CD4-positive, alpha-beta memory T cell (primary cell): ENCODE measurements around the gene GPC5. TPM values are rescaled to one million over a fixed set of nuclear protein-coding genes. Genes with fewer than 3 reads are reported as not detected.

ENCODE experiments used
- CTCF ChIA-PET: fragments of 350-600 bp; sonication (Branson Sonifier 250); formaldehyde crosslinking; loops from one replicate; lab custom pipeline; 2021; ENCODE audit warnings: inconsistent platforms; ENCODE audit not compliant: partially characterized antibody; lab: Charles Lee
- POLR2A ChIA-PET: fragments of 350-600 bp; sonication (Branson Sonifier 250); formaldehyde crosslinking; loops from one replicate; lab custom pipeline; 2021; ENCODE audit not compliant: partially characterized antibody; lab: Charles Lee
- DNase-seq, 5 donors: peaks; one replicate each; pipeline versions ENCODE4 v3.0.0 to v3.0.0-alpha.2; 2020 to 2022; ENCODE audit warnings: mixed read lengths in 1 of 5
- H3K27ac ChIP-seq: one replicate; pipeline ENCODE4 v1.7.0; 2013; ENCODE audit warnings: low read depth, low read length
- H3K27me3 ChIP-seq: 2 replicates; pipeline ENCODE4 v1.7.0; 2013; ENCODE audit warnings: mild to moderate bottlenecking, low read length, moderate library complexity; ENCODE audit not compliant: insufficient read depth
- H3K36me3 ChIP-seq: 2 replicates; pipeline ENCODE4 v1.7.0; 2013; ENCODE audit warnings: mild to moderate bottlenecking, low read length, moderate library complexity; ENCODE audit not compliant: insufficient read depth
- H3K4me1 ChIP-seq: 2 replicates; pipeline ENCODE4 v1.7.0; 2013; ENCODE audit warnings: mild to moderate bottlenecking, low read length, moderate library complexity; ENCODE audit not compliant: insufficient read depth
- H3K4me3 ChIP-seq, 2 donors: one replicate each; pipeline ENCODE4 v1.7.0; 2013; ENCODE audit warnings: low read length in 2 of 2, mild to moderate bottlenecking in 1 of 2
- H3K9me3 ChIP-seq, 2 donors: one replicate each; pipeline ENCODE4 v1.7.0; 2013; ENCODE audit warnings: low read length in 2 of 2, control low read depth in 1 of 2; ENCODE audit not compliant: control insufficient read depth in 1 of 2
- H3K27ac Mint-ChIP-seq, 7 donors: one replicate each; pipeline ENCODE4 v1.8.0; 2020 to 2021; ENCODE audit warnings: mixed read lengths in 7 of 7, mild to moderate bottlenecking in 6 of 7, inconsistent platforms in 3 of 7, moderate library complexity in 3 of 7
- H3K27me3 Mint-ChIP-seq, 2 donors: one replicate each; pipeline ENCODE4 v1.8.0; 2020 to 2021; ENCODE audit warnings: mixed read lengths in 2 of 2
- H3K36me3 Mint-ChIP-seq, 2 donors: one replicate each; pipeline ENCODE4 v1.8.0; 2020 to 2021; ENCODE audit warnings: mixed read lengths in 2 of 2, inconsistent platforms in 1 of 2, mild to moderate bottlenecking in 1 of 2
- H3K4me1 Mint-ChIP-seq, 4 donors: one replicate each; pipeline ENCODE4 v1.8.0; 2020 to 2021; ENCODE audit warnings: mixed read lengths in 4 of 4, mild to moderate bottlenecking in 1 of 4
- H3K4me3 Mint-ChIP-seq, 8 donors: one replicate each; pipeline ENCODE4 v1.8.0; 2020 to 2021; ENCODE audit warnings: mixed read lengths in 8 of 8, mild to moderate bottlenecking in 7 of 8, moderate library complexity in 6 of 8, inconsistent platforms in 3 of 8
- H3K9me3 Mint-ChIP-seq, 8 donors: one replicate each; pipeline ENCODE4 v1.8.0; 2020 to 2021; ENCODE audit warnings: mixed read lengths in 8 of 8, mild to moderate bottlenecking in 5 of 8, inconsistent platforms in 3 of 8, moderate library complexity in 1 of 8
- intact Hi-C: fragments of 100-400 bp; cut with micrococcal nuclease; formaldehyde crosslinking; loops from one replicate; pipeline ENCODE4 v1.15.1; 2023
- polyA plus RNA-seq, 2 donors: library from polyadenylated mRNA; unstranded; fragments of 300-500 nt; fragmentation: Illumina TruSeq; gene quantifications; one replicate each; pipeline ENCODE4 v1.2.3, GENCODE V29; 2021
- total RNA-seq, 2 experiments: library from RNA; stranded (reverse); gene quantifications; one replicate each; pipeline ENCODE4 v1.2.3, GENCODE V29; 2021

GPC5 gene
- total and polyA plus RNA-seq, 4 experiments from 2014 or later, result 0.14 TPM; not detected in 3

- Histone ChIP-seq H3K27me3 (no peaks in the 10 kb centered on the region), H3K27ac (no peak overlapping the region), H3K4me1 (no peaks in the 10 kb centered on the region), H3K36me3 (no peaks in the 10 kb centered on the region), H3K9me3 (no peaks in the 10 kb centered on the region), H3K4me3 (no peak overlapping the region)
- Mint-ChIP-seq H3K4me3 (no peak overlapping the region), H3K27ac (no peak overlapping the region), H3K9me3 (peaks cover 0 to 7% (median 0%) of the 10 kb centered on the region in 8 donors), H3K4me1 (no peaks in the 10 kb centered on the region), H3K36me3 (no peaks in the 10 kb centered on the region), H3K27me3 (no peaks in the 10 kb centered on the region)
- intact Hi-C loops, result no loop called here
- no peak for DNase-seq
- CTCF ChIA-PET, result no interaction called here
- POLR2A ChIA-PET, result no interaction called here
Observed at GRCh38 chr13:91948736-91949135, 550.3 kb downstream of the GPC5 start.

GRCh38 chr13:91950803-91951202 is 552.4 kb downstream of the GPC5 start:
- Histone ChIP-seq H3K9me3 (no peaks in the 10 kb centered on the region), H3K27ac (no peak overlapping the region), H3K36me3 (no peaks in the 10 kb centered on the region), H3K4me3 (no peak overlapping the region), H3K27me3 (no peaks in the 10 kb centered on the region), H3K4me1 (no peaks in the 10 kb centered on the region)
- intact Hi-C loops, result no loop called here
- Mint-ChIP-seq H3K27me3 (no peaks in the 10 kb centered on the region), H3K36me3 (no peaks in the 10 kb centered on the region), H3K9me3 (peaks cover 0 to 11% (median 0%) of the 10 kb centered on the region in 8 donors), H3K4me3 (no peak overlapping the region), H3K4me1 (no peaks in the 10 kb centered on the region), H3K27ac (no peak overlapping the region)
- ChIA-PET CTCF (no interaction called here), POLR2A (no interaction called here)
- no peak for DNase-seq

GRCh38 chr13:91955546-91956355 is 557.3 kb downstream of the GPC5 start:
- POLR2A ChIA-PET, result no interaction called here
- H3K27me3 Mint-ChIP-seq, result no peaks in the 10 kb centered on the region

GRCh38 chr13:91960947-91961346 is 562.5 kb downstream of the GPC5 start:
- H3K27me3 Mint-ChIP-seq, result no peaks in the 10 kb centered on the region
- POLR2A ChIA-PET, result no interaction called here

More at GRCh38 chr13:91955546-91956355, 557.3 kb downstream of the GPC5 start:
- H3K4me3 ChIP-seq, result no peak overlapping the region
- H3K4me1 ChIP-seq, result no peaks in the 10 kb centered on the region
- no peaks in the 10 kb centered on the region for H3K9me3 ChIP-seq
- Mint-ChIP-seq H3K4me3 (no peak overlapping the region), H3K4me1 (no peaks in the 10 kb centered on the region), H3K36me3 (no peaks in the 10 kb centered on the region), H3K9me3 (peaks cover 0 to 9% (median 4%) of the 10 kb centered on the region in 8 donors), H3K27ac (no peak overlapping the region)
- H3K36me3 ChIP-seq, result no peaks in the 10 kb centered on the region
- intact Hi-C loops, result no loop called here
- CTCF ChIA-PET, result no interaction called here
- peak in 1 of 5 donors; percentile 36 for DNase-seq
- no peak overlapping the region for H3K27ac ChIP-seq
- no peaks in the 10 kb centered on the region for H3K27me3 ChIP-seq

GRCh38 chr13:91962946-91963345 is 564.5 kb downstream of the GPC5 start:
- H3K4me3 Mint-ChIP-seq, result no peak overlapping the region
- no peaks in the 10 kb centered on the region for H3K4me1 Mint-ChIP-seq
- no peak overlapping the region for H3K27ac Mint-ChIP-seq
- Histone ChIP-seq H3K4me1 (no peaks in the 10 kb centered on the region), H3K36me3 (no peaks in the 10 kb centered on the region), H3K27me3 (no peaks in the 10 kb centered on the region), H3K27ac (no peak overlapping the region), H3K4me3 (no peak overlapping the region), H3K9me3 (no peaks in the 10 kb centered on the region)
- no peak for DNase-seq
- H3K36me3 Mint-ChIP-seq, result no peaks in the 10 kb centered on the region
- H3K9me3 Mint-ChIP-seq, result peaks cover 0 to 15% (median 7%) of the 10 kb centered on the region in 8 donors
- CTCF ChIA-PET, result no interaction called here
- POLR2A ChIA-PET, result no interaction called here
- intact Hi-C loops, result no loop called here
- H3K27me3 Mint-ChIP-seq, result no peaks in the 10 kb centered on the region

More at GRCh38 chr13:91960947-91961346, 562.5 kb downstream of the GPC5 start:
- H3K4me1 Mint-ChIP-seq, result no peaks in the 10 kb centered on the region
- H3K27ac Mint-ChIP-seq, result no peak overlapping the region
- Histone ChIP-seq H3K27me3 (no peaks in the 10 kb centered on the region), H3K4me3 (no peak overlapping the region), H3K27ac (no peak overlapping the region), H3K36me3 (no peaks in the 10 kb centered on the region), H3K4me1 (no peaks in the 10 kb centered on the region), H3K9me3 (no peaks in the 10 kb centered on the region)
- intact Hi-C loops, result no loop called here
- CTCF ChIA-PET, result no interaction called here
- no peak overlapping the region for H3K4me3 Mint-ChIP-seq
- no peak for DNase-seq
- H3K9me3 Mint-ChIP-seq, result peaks cover 0 to 18% (median 10%) of the 10 kb centered on the region in 8 donors
- H3K36me3 Mint-ChIP-seq, result no peaks in the 10 kb centered on the region

- H3K9me3 Mint-ChIP-seq, result peaks cover 0 to 24% (median 8%) of the 10 kb centered on the region in 8 donors
- H3K27ac ChIP-seq, result no peak overlapping the region
- no peak for DNase-seq
- no peaks in the 10 kb centered on the region for H3K9me3 ChIP-seq
- H3K27me3 ChIP-seq, result no peaks in the 10 kb centered on the region
- POLR2A ChIA-PET, result no interaction called here
- no peak overlapping the region for H3K4me3 Mint-ChIP-seq
- no peak overlapping the region for H3K27ac Mint-ChIP-seq
- H3K36me3 ChIP-seq, result no peaks in the 10 kb centered on the region
- H3K4me1 ChIP-seq, result no peaks in the 10 kb centered on the region
- no peaks in the 10 kb centered on the region for H3K36me3 Mint-ChIP-seq
- H3K4me1 Mint-ChIP-seq, result no peaks in the 10 kb centered on the region
- no peak overlapping the region for H3K4me3 ChIP-seq
- intact Hi-C loops, result no loop called here
- CTCF ChIA-PET, result interaction anchor here (1.4 kb wide), 1 partner anchor 12 kb away, joined by 3 read pairs; no protein-coding TSS in a partner anchor
- H3K27me3 Mint-ChIP-seq, result no peaks in the 10 kb centered on the region
Observed at GRCh38 chr13:91965511-91965910, 567.1 kb downstream of the GPC5 start.

- H3K4me3 ChIP-seq, result no peak overlapping the region
- H3K4me1 ChIP-seq, result no peaks in the 10 kb centered on the region
- no peak overlapping the region for H3K27ac ChIP-seq
- H3K9me3 ChIP-seq, result no peaks in the 10 kb centered on the region
- DNase-seq, result no peak
- POLR2A ChIA-PET, result no interaction called here
- CTCF ChIA-PET, result no interaction called here
- H3K27ac Mint-ChIP-seq, result no peak overlapping the region
- peaks cover 0 to 9% (median 5%) of the 10 kb centered on the region in 8 donors for H3K9me3 Mint-ChIP-seq
- H3K4me3 Mint-ChIP-seq, result no peak overlapping the region
- no peaks in the 10 kb centered on the region for H3K4me1 Mint-ChIP-seq
- intact Hi-C loops, result no loop called here
- H3K36me3 ChIP-seq, result no peaks in the 10 kb centered on the region
- no peaks in the 10 kb centered on the region for H3K27me3 Mint-ChIP-seq
- H3K36me3 Mint-ChIP-seq, result no peaks in the 10 kb centered on the region
- H3K27me3 ChIP-seq, result no peaks in the 10 kb centered on the region
Observed at GRCh38 chr13:91978571-91978970, 580.1 kb downstream of the GPC5 start.
